Measurements from ENCODE around the gene C16orf54. TPM values are rescaled to one million over a fixed set of nuclear protein-coding genes. Genes with fewer than 3 reads are reported as not detected.
A peak's percentile ranks its signal among the peaks of the same experiment; 100 is the strongest.
"Not testable (repeated sequence)": the region's sequence is repeated elsewhere in the genome, so short reads cannot be mapped to it uniquely, and the experiment has no call there.

C16orf54 gene
- total and polyA plus RNA-seq, 2 donors (not counting 1 experiment from before 2014, with no cell fraction given) = not detected

DNA sequence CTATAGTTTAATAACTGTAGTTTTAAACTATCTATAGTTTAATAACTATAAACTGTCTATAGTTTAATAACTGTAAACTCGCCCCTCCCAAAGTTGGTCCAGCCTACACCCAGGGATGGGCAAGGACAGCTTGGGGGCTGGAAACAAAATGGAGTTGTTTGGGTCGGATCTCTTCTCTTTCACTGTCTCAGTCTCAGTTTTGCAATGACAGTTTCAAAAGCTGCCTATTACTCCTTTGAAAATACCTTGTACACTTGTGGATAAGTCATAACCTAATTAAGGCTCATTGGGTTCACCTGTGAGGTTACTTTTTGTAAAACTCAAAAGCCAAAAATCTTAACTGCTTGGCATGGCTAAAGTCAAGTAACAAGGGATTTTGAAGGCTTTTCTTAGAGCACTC lies 31.4 kb downstream of the C16orf54 start:
- Histone ChIP-seq H3K27me3 (ENCODE audit: control insufficient read depth, insufficient read depth, low read length) (peaks cover 4% of the 10 kb centered on the region), H3K27ac (ENCODE audit: insufficient read depth, low read length) (no peak overlapping the region), H3K4me1 (ENCODE audit: control insufficient read depth, extremely low read depth, insufficient read depth, low read length) (no peaks in the 10 kb centered on the region), H4K20me1 (ENCODE audit: control insufficient read depth, extremely low read depth, insufficient read depth, low read length) (no peaks in the 10 kb centered on the region), H3K36me3 (ENCODE audit: control insufficient read depth, insufficient read depth, low read length) (no peaks in the 10 kb centered on the region), H3K79me2 (ENCODE audit: control insufficient read depth, insufficient read depth, low read length) (no peaks in the 10 kb centered on the region), H3K4me3 (replicated peaks in 1 of 4; ENCODE audit: control extremely low read depth in 1 of 4, insufficient read depth in 1 of 4, low read depth in 3 of 4, low read length in 4 of 4) (no peak overlapping the region), H3K4me2 (ENCODE audit: extremely low read depth, insufficient read depth, low read length) (no peak overlapping the region), H2AFZ (ENCODE audit: low read length) (no peak overlapping the region), H3K9me3 (ENCODE audit: control insufficient read depth, insufficient read depth, low read depth, low read length) (no peaks in the 10 kb centered on the region), H3K9ac (ENCODE audit: insufficient read depth, low read length) (no peak overlapping the region)
- TF ChIP-seq EZH2 (IDR thresholded peaks at IDR 0.05; ENCODE audit: low read length, missing control alignments) = no peak
- no peak for TF ChIP-seq CTCF (conservative IDR thresholded peaks at IDR 0.05 in 1 of 2, IDR thresholded peaks at IDR 0.05 in 1 of 2; ENCODE audit: low read depth in 1 of 2, low read length in 2 of 2)
- DNase-seq (ENCODE audit: low read depth in 2 of 2) = no peak

DNA sequence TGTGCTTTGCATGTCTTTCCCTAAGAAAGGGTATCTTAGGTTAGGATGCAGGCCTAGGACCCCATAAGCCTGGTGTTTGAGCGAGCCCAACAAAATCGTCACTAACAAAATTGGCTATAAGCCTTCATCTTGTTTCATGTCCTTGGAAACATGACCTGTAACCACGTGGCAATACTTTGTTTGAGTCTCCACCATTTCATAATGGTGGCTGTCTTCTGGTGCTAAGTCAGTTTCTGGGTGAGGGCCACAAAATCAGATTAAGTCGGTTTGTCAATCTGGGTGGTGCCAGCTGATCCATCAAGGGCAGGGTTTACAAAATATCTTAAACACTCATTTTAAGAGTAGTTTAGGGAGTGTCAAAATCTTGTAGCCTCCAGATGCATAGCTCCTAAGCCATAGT lies 33.0 kb downstream of the C16orf54 start:
- Histone ChIP-seq H3K9ac (ENCODE audit: insufficient read depth, low read length) (no peak overlapping the region), H3K79me2 (ENCODE audit: control insufficient read depth, insufficient read depth, low read length) (no peaks in the 10 kb centered on the region), H3K4me3 (replicated peaks in 1 of 4; ENCODE audit: control extremely low read depth in 1 of 4, insufficient read depth in 1 of 4, low read depth in 3 of 4, low read length in 4 of 4) (no peak overlapping the region), H3K27ac (ENCODE audit: insufficient read depth, low read length) (no peak overlapping the region), H3K4me1 (ENCODE audit: control insufficient read depth, extremely low read depth, insufficient read depth, low read length) (no peaks in the 10 kb centered on the region), H3K36me3 (ENCODE audit: control insufficient read depth, insufficient read depth, low read length) (no peaks in the 10 kb centered on the region), H2AFZ (ENCODE audit: low read length) (no peak overlapping the region), H3K27me3 (ENCODE audit: control insufficient read depth, insufficient read depth, low read length) (peaks cover 4% of the 10 kb centered on the region), H4K20me1 (ENCODE audit: control insufficient read depth, extremely low read depth, insufficient read depth, low read length) (no peaks in the 10 kb centered on the region), H3K4me2 (ENCODE audit: extremely low read depth, insufficient read depth, low read length) (no peak overlapping the region), H3K9me3 (ENCODE audit: control insufficient read depth, insufficient read depth, low read depth, low read length) (no peaks in the 10 kb centered on the region)
- TF ChIP-seq EZH2 (IDR thresholded peaks at IDR 0.05; ENCODE audit: low read length, missing control alignments) (no peak), CTCF (conservative IDR thresholded peaks at IDR 0.05 in 1 of 2, IDR thresholded peaks at IDR 0.05 in 1 of 2; ENCODE audit: low read depth in 1 of 2, low read length in 2 of 2) (no peak)
- DNase-seq (ENCODE audit: low read depth in 2 of 2) = no peak

GRCh38 chr16:29710227-29711219 lies 35.3 kb downstream of the C16orf54 start:
- Histone ChIP-seq H4K20me1 (ENCODE audit: control insufficient read depth, extremely low read depth, insufficient read depth, low read length) (no peaks in the 10 kb centered on the region), H3K9me3 (ENCODE audit: control insufficient read depth, insufficient read depth, low read depth, low read length) (no peaks in the 10 kb centered on the region), H3K4me3 (replicated peaks in 1 of 4; ENCODE audit: control extremely low read depth in 1 of 4, insufficient read depth in 1 of 4, low read depth in 3 of 4, low read length in 4 of 4) (no peak overlapping the region), H3K9ac (ENCODE audit: insufficient read depth, low read length) (no peak overlapping the region), H3K36me3 (ENCODE audit: control insufficient read depth, insufficient read depth, low read length) (no peaks in the 10 kb centered on the region), H3K27ac (ENCODE audit: insufficient read depth, low read length) (no peak overlapping the region), H2AFZ (ENCODE audit: low read length) (no peak overlapping the region), H3K27me3 (ENCODE audit: control insufficient read depth, insufficient read depth, low read length) (no peaks in the 10 kb centered on the region), H3K4me1 (ENCODE audit: control insufficient read depth, extremely low read depth, insufficient read depth, low read length) (no peaks in the 10 kb centered on the region), H3K4me2 (ENCODE audit: extremely low read depth, insufficient read depth, low read length) (no peak overlapping the region), H3K79me2 (ENCODE audit: control insufficient read depth, insufficient read depth, low read length) (no peaks in the 10 kb centered on the region)
- DNase-seq (ENCODE audit: low read depth in 2 of 2) = peak; percentile 75 to 78
- peak; percentile 65 to 68 for TF ChIP-seq CTCF (conservative IDR thresholded peaks at IDR 0.05 in 1 of 2, IDR thresholded peaks at IDR 0.05 in 1 of 2; ENCODE audit: low read depth in 1 of 2, low read length in 2 of 2)
- TF ChIP-seq EZH2 (IDR thresholded peaks at IDR 0.05; ENCODE audit: low read length, missing control alignments) = no peak

DNA sequence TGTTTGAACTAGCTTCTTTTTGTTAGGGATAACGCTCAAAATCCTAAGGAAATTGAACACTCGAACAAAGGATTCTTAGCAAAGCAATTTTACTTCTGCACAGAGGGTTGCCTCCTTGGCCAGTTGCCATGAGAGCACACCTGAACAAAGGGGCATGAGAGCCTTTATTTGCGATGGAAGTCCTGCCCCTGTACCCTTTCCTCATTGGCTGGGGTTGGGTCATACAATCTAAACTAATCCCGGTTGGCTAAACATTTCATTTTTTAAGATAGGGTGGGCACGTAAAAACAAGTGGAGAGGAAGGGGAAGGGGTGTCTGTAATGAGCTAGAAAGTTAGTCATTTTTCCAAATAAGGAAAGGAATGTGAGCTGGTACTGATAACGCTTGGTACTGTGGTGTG lies 36.1 kb downstream of the C16orf54 start:
- not testable (repeated sequence) for H3K27me3 ChIP-seq (ENCODE audit: control insufficient read depth, insufficient read depth, low read length); H3K79me2 ChIP-seq (ENCODE audit: control insufficient read depth, insufficient read depth, low read length); H4K20me1 ChIP-seq (ENCODE audit: control insufficient read depth, extremely low read depth, insufficient read depth, low read length); H3K4me3 ChIP-seq (replicated peaks in 1 of 4; ENCODE audit: control extremely low read depth in 1 of 4, insufficient read depth in 1 of 4, low read depth in 3 of 4, low read length in 4 of 4); H3K4me2 ChIP-seq (ENCODE audit: extremely low read depth, insufficient read depth, low read length); H3K36me3 ChIP-seq (ENCODE audit: control insufficient read depth, insufficient read depth, low read length); H3K9me3 ChIP-seq (ENCODE audit: control insufficient read depth, insufficient read depth, low read depth, low read length); H3K4me1 ChIP-seq (ENCODE audit: control insufficient read depth, extremely low read depth, insufficient read depth, low read length); H3K27ac ChIP-seq (ENCODE audit: insufficient read depth, low read length); H2AFZ ChIP-seq (ENCODE audit: low read length); H3K9ac ChIP-seq (ENCODE audit: insufficient read depth, low read length)
- peak in 1 of 2 donors; percentile 21 for DNase-seq (ENCODE audit: low read depth in 2 of 2)
